Activated CD4-positive, alpha-beta T cell treated with anti-CD3 and anti-CD28 coated beads, Interleukin-2, amount 10 ng/mL, durations not matched to agents 24 days and 14 days (primary cell): ENCODE data around the gene MARVELD3. TPM values are rescaled to one million over a fixed set of nuclear protein-coding genes. Genes with fewer than 3 reads are reported as not detected.
A peak's percentile ranks its signal among the peaks of the same experiment; 100 is the strongest.
"Not testable (repeated sequence)": the region's sequence is repeated elsewhere in the genome, so short reads cannot be mapped to it uniquely, and the experiment has no call there.

Experiments
- DNase-seq: peaks from one replicate; pipeline ENCODE4 v3.0.0; 2022
- H3K27ac Mint-ChIP-seq: one replicate; pipeline ENCODE4 v1.8.0; 2022; ENCODE audit warnings: mild to moderate bottlenecking, mixed read lengths
- H3K27me3 Mint-ChIP-seq: one replicate; pipeline ENCODE4 v1.8.0; 2022; ENCODE audit warnings: mixed read lengths
- H3K36me3 Mint-ChIP-seq: one replicate; pipeline ENCODE4 v1.8.0; 2022; ENCODE audit warnings: low read depth, mild to moderate bottlenecking, mixed read lengths
- H3K4me1 Mint-ChIP-seq: one replicate; pipeline ENCODE4 v1.8.0; 2021; ENCODE audit warnings: mixed read lengths
- H3K4me3 Mint-ChIP-seq: one replicate; pipeline ENCODE4 v1.8.0; 2022; ENCODE audit warnings: mild to moderate bottlenecking, moderate library complexity, mixed read lengths
- H3K9me3 Mint-ChIP-seq: one replicate; pipeline ENCODE4 v1.8.0; 2021; ENCODE audit warnings: mixed read lengths
- intact Hi-C: fragments of 100-400 bp; cut with micrococcal nuclease; formaldehyde crosslinking; loops from one replicate; pipeline ENCODE4 v1.15.1; 2023
- total RNA-seq: library from RNA; stranded (reverse); gene quantifications from 2 replicates; pipeline ENCODE4 v1.2.3, GENCODE V29; 2022

MARVELD3 gene
- total RNA-seq, 1 donor from 2014 or later = not detected

DNA sequence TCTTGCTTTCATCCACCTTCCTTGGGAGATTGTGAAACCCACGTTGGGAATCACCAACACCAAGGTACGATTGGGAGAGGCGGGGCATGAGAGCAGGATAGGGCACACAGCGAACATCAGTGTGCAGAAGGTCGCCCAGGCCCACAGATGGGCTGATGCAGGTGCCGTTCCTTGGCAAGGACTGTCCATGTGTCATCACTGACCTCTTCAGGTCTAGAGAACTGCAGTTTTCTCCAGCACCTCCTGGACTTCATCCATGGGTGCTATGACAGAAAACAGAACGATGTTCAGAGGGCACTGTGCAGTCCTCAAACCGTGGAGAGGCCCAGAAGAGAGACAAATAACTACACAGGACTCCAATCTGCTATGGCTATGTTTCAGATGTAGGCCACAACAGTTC lies 25.2 kb upstream of the MARVELD3 start:
- Mint-ChIP-seq H3K36me3 (no peaks in the 10 kb centered on the region), H3K27me3 (peaks cover 16% of the 10 kb centered on the region), H3K9me3 (no peaks in the 10 kb centered on the region), H3K27ac (no peak overlapping the region), H3K4me1 (no peaks in the 10 kb centered on the region), H3K4me3 (no peak overlapping the region)
- intact Hi-C loops = no loop called here
- no peak for DNase-seq

- H3K27ac Mint-ChIP-seq = no peak overlapping the region
- no peaks in the 10 kb centered on the region for H3K36me3 Mint-ChIP-seq
- intact Hi-C loops = no loop called here
- peaks cover 4% of the 10 kb centered on the region for H3K27me3 Mint-ChIP-seq
- no peaks in the 10 kb centered on the region for H3K9me3 Mint-ChIP-seq
- DNase-seq = no peak
- no peak overlapping the region for H3K4me3 Mint-ChIP-seq
- peaks cover 10% of the 10 kb centered on the region for H3K4me1 Mint-ChIP-seq
These were observed 16.9 kb upstream of the MARVELD3 start for GRCh38 chr16:71609066-71609465.

DNA sequence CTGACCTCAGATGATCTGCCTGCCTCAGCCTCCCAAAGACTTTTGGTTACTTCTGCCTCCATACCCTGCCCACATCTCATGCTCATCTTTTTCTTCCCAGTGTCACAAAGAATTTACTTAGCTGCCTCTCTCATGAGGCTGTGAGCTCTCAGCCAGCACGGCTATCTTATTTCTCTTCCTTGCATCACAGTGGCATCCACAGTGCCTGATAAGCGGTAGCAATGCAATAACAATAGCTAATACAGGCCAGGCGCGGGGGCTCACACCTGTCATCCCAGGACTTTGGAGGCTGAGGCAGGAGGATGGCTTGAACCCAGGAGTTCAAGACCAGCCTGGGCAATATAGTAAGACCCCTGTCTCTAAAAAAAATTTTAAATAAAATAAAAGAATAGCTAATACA lies 15.5 kb upstream of the MARVELD3 start:
- Mint-ChIP-seq H3K4me3 (no peak overlapping the region), H3K27ac (no peak overlapping the region), H3K9me3 (no peaks in the 10 kb centered on the region), H3K4me1 (peaks cover 10% of the 10 kb centered on the region), H3K36me3 (no peaks in the 10 kb centered on the region), H3K27me3 (peaks cover 4% of the 10 kb centered on the region)
- intact Hi-C loops = loop anchor here (5.0 kb wide), 1 partner anchor 352 kb away; no protein-coding TSS in a partner anchor
- DNase-seq = no peak

DNA sequence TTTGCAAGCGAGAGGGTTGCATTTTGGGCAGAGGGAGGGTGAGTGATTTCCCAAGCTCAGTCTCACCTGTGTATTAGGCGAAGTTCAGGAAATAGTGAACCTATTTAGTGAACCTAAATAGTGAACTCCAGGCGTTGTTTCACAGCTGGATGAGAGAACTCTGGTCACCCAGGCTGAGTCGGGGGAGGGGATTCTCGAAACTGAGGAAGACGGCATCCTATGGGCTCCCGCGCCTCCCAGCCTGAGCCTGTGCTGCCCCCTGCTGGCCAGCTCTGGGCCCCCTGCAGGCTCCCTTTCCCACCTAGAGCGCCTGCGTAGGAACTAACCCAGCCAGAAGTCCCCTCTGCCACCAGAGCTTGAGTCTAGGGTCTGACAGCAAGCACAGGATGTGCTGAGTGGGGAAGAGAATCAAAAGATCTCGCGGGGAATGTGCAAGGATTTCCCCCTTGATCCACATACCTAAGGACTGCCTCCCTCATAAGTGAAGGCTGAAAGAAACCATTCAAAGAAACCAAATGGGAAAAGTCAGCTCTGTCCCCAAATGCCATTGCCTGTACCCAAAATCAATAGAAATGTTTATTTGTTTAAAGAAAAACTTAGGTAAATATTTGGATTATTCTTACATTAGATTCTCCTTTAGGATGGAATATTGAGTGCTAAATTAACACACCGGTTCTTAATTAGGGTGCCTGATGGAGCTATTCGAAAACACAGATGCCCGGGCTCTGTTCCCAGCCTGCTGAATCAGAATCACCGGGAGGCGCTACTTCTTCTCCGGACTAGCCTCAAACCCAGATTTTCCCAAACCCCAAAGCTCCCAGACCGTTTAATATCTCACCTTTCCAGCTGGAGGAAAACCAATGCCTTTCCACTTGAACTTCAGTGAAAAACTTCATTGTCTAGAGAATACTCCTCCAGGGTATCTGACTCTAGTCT lies 14.8 kb upstream of the MARVELD3 start:
- peaks cover 10% of the 10 kb centered on the region for H3K4me1 Mint-ChIP-seq
- intact Hi-C loops = loop anchor here (1.0 to 5.0 kb wide), 3 partner anchors 46 to 351 kb away; no protein-coding TSS in a partner anchor
- peaks cover 4% of the 10 kb centered on the region for H3K27me3 Mint-ChIP-seq
- DNase-seq = peak; percentile 93
- H3K27ac Mint-ChIP-seq = no peak overlapping the region
- H3K4me3 Mint-ChIP-seq = peak overlapping the region; percentile 41
- H3K9me3 Mint-ChIP-seq = no peaks in the 10 kb centered on the region
- no peaks in the 10 kb centered on the region for H3K36me3 Mint-ChIP-seq

DNA sequence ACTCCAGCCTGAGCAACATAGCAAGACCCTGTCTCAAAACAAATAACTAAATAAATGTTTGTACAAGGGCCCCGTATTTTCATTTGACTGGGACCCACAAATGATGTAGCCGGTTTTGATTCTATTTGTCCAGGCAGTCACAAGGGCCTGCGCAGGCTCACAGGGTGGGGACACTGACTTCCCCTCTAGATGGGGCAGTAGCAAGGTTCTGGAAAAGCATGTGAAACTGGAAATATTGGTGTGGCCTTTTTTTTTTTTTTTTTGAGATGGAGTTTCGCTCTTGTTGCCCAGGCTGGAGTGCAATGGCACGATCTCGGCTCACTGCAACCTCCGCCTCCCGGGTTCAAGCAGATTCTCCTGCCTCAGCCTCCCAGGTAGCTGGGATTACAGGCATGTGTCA lies 11.0 kb upstream of the MARVELD3 start:
- not testable (repeated sequence) for DNase-seq, H3K9me3 Mint-ChIP-seq, H3K36me3 Mint-ChIP-seq, H3K4me1 Mint-ChIP-seq, H3K4me3 Mint-ChIP-seq, H3K27ac Mint-ChIP-seq
- intact Hi-C loops = loop anchor here (5.0 kb wide), 1 partner anchor 347 kb away; no protein-coding TSS in a partner anchor
- H3K27me3 Mint-ChIP-seq = peaks cover 17% of the 10 kb centered on the region

DNA sequence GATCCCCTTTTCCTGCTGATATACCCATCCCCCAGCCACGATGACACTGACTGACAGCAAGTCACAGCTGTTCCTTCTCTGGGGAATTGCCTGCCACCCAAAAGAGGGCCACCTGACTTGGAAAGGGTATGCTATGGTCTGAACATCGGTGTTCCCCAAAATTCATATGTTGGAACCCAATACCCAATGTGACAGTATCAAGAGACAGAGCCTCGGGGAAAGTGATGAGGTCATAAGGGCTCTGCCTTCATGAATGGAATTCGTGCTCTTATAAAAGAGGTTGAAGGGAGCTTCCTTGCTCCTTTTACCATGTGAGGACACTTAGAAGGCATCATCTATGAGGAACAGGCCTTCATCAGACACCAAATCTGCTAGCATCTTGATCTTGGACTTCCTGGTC lies 7.6 kb upstream of the MARVELD3 start:
- Mint-ChIP-seq H3K9me3 (no peaks in the 10 kb centered on the region), H3K27ac (no peak overlapping the region), H3K27me3 (peaks cover 17% of the 10 kb centered on the region), H3K4me3 (no peak overlapping the region), H3K36me3 (no peaks in the 10 kb centered on the region), H3K4me1 (peaks cover 7% of the 10 kb centered on the region)
- intact Hi-C loops = no loop called here
- DNase-seq = no peak

DNA sequence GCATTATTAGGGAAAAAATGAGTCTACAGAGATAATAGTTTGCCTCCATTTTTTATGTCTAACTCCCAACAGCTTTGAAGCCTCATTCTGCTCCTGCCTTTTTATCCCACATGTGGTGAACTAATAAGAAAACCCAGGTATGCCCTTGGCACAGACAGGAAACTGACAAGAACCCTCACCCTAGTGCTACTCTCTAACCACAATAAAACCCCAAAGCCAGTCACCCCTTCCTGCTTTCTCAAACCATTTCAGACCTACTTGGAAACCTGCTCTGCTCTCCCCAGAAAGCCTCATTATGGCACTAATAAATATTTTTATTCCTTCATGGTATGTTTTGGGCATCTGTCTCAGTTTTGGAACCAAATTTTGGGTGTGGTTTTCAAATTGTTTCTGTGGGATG lies 3.9 kb upstream of the MARVELD3 start:
- Mint-ChIP-seq H3K9me3 (no peaks in the 10 kb centered on the region), H3K36me3 (no peaks in the 10 kb centered on the region), H3K27me3 (peaks cover 23% of the 10 kb centered on the region), H3K27ac (no peak overlapping the region), H3K4me3 (no peak overlapping the region), H3K4me1 (peaks cover 9% of the 10 kb centered on the region)
- peak; percentile 60 for DNase-seq
- intact Hi-C loops = no loop called here

DNA sequence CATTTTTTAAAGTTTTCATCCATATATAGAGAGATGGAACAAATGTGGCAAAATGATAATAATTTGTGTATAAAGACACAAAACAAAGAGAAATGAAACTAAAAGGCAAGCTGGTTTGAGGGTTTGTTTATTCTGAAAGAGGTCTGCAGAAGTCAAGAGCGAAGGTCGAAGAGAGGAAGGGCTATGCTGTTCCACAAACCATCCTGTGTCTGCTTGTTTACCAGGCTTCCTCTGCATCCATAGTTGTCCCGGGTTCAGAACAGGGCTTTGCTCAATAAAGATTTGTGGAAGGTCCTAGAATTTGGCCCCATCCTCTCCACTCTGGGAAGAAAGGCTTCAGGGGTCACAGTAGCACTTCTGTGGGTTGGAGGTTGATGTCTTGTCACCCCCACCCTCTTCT lies 2.4 kb upstream of the MARVELD3 start:
- no peaks in the 10 kb centered on the region for H3K36me3 Mint-ChIP-seq
- H3K9me3 Mint-ChIP-seq = no peaks in the 10 kb centered on the region
- H3K4me3 Mint-ChIP-seq = no peak overlapping the region
- peak; percentile 61 for DNase-seq
- H3K4me1 Mint-ChIP-seq = peaks cover 9% of the 10 kb centered on the region
- intact Hi-C loops = no loop called here
- no peak overlapping the region for H3K27ac Mint-ChIP-seq
- peaks cover 24% of the 10 kb centered on the region for H3K27me3 Mint-ChIP-seq

- Mint-ChIP-seq H3K9me3 (no peaks in the 10 kb centered on the region), H3K4me1 (peaks cover 9% of the 10 kb centered on the region), H3K27me3 (peaks cover 26% of the 10 kb centered on the region), H3K4me3 (no peak overlapping the region), H3K36me3 (no peaks in the 10 kb centered on the region), H3K27ac (no peak overlapping the region)
- intact Hi-C loops = no loop called here
- no peak for DNase-seq
These were observed 702 bp upstream of the MARVELD3 start for GRCh38 chr16:71625113-71625850.

DNA sequence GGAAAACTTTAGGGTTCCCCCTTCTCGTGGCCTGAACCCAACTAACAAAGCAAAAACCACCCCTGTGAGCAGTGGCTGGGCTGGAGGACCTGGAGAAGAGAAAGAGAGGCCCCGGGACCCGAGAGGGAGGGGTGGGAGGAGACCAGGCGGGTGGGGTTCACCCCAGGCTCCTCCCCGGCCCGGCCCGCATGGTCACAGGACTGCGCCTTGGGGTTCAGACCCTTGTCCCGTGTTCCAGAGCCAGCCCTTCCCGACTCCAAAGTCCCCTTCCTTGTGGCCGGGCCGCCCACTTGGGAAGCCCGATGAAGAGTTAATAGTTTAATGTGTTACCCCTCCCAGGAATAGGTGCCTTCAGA lies 852 bp downstream of the MARVELD3 start:
- H3K36me3 Mint-ChIP-seq = no peaks in the 10 kb centered on the region
- H3K9me3 Mint-ChIP-seq = no peaks in the 10 kb centered on the region
- peak overlapping the region; percentile 38 for H3K4me3 Mint-ChIP-seq
- intact Hi-C loops = no loop called here
- H3K27me3 Mint-ChIP-seq = peaks cover 27% of the 10 kb centered on the region
- DNase-seq = no peak
- H3K27ac Mint-ChIP-seq = no peak overlapping the region
- H3K4me1 Mint-ChIP-seq = peaks cover 9% of the 10 kb centered on the region

- Mint-ChIP-seq H3K4me1 (peaks cover 2% of the 10 kb centered on the region), H3K36me3 (no peaks in the 10 kb centered on the region)
- intact Hi-C loops = no loop called here
These were observed 1.8 kb downstream of the MARVELD3 start for GRCh38 chr16:71627731-71628181.

GRCh38 chr16:71628810-71629209 lies 2.8 kb downstream of the MARVELD3 start:
- no peak for DNase-seq

More at GRCh38 chr16:71627731-71628181, 1.8 kb downstream of the MARVELD3 start:
- Mint-ChIP-seq H3K4me3 (no peak overlapping the region), H3K27me3 (peaks cover 27% of the 10 kb centered on the region), H3K9me3 (no peaks in the 10 kb centered on the region), H3K27ac (no peak overlapping the region)
- DNase-seq = no peak

GRCh38 chr16:71629278-71630016 lies 3.5 kb downstream of the MARVELD3 start:
- H3K27ac Mint-ChIP-seq = no peak overlapping the region
- no peaks in the 10 kb centered on the region for H3K9me3 Mint-ChIP-seq
- intact Hi-C loops = no loop called here
- peaks cover 2% of the 10 kb centered on the region for H3K4me1 Mint-ChIP-seq
- no peak overlapping the region for H3K4me3 Mint-ChIP-seq
- H3K36me3 Mint-ChIP-seq = no peaks in the 10 kb centered on the region
- H3K27me3 Mint-ChIP-seq = peaks cover 27% of the 10 kb centered on the region
- DNase-seq = no peak

More at GRCh38 chr16:71628810-71629209, 2.8 kb downstream of the MARVELD3 start:
- no peaks in the 10 kb centered on the region for H3K36me3 Mint-ChIP-seq
- no peaks in the 10 kb centered on the region for H3K9me3 Mint-ChIP-seq
- peaks cover 27% of the 10 kb centered on the region for H3K27me3 Mint-ChIP-seq
- intact Hi-C loops = no loop called here
- no peak overlapping the region for H3K27ac Mint-ChIP-seq
- no peak overlapping the region for H3K4me3 Mint-ChIP-seq
- peaks cover 2% of the 10 kb centered on the region for H3K4me1 Mint-ChIP-seq
